ENCODE data around the gene PPP1R14C.

Gene PPP1R14C

GRCh38 chr6:150214310-150214709 lies 71.5 kb downstream of the PPP1R14C start:
- Histone ChIP-seq H2BK5ac (ENCODE audit: low read depth, low read length, poor library complexity) (no peak overlapping the region), H3K79me2 (ENCODE audit: control insufficient read depth, insufficient read depth, low read length, poor library complexity) (no peaks in the 10 kb centered on the region), H3K27ac (ENCODE audit: low read depth, low read length) (no peak overlapping the region), H3K9ac (ENCODE audit: low read length) (no peak overlapping the region), H3K4me2 (ENCODE audit: low read length) (no peak overlapping the region), H3K4me3 (ENCODE audit: low read depth, low read length) (no peak overlapping the region), H3K23ac (ENCODE audit: low read length) (no peak overlapping the region), H3K9me3 (ENCODE audit: insufficient read depth, low read depth, low read length) (no peaks in the 10 kb centered on the region), H2BK120ac (ENCODE audit: insufficient read depth, low read length, poor library complexity) (no peak overlapping the region), H2AFZ (ENCODE audit: insufficient read depth, low read length, poor library complexity) (no peak overlapping the region), H2AK5ac (ENCODE audit: low read length) (no peak overlapping the region), H3K27me3 (ENCODE audit: insufficient read depth, low read length) (peaks cover 7% of the 10 kb centered on the region), H3K4ac (ENCODE audit: low read depth, low read length) (no peak overlapping the region), H4K91ac (ENCODE audit: low read depth, low read length) (no peak overlapping the region), H4K12ac (ENCODE audit: low read depth, low read length) (no peak overlapping the region), H3K18ac (ENCODE audit: low read length) (no peak overlapping the region), H3K79me1 (ENCODE audit: low read length) (no peaks in the 10 kb centered on the region), H3K4me1 (ENCODE audit: control insufficient read depth in 1 of 2, insufficient read depth in 2 of 2, low read length in 2 of 2) (no peaks in the 10 kb centered on the region), H3K14ac (ENCODE audit: low read length) (no peak overlapping the region), H3K36me3 (ENCODE audit: control insufficient read depth in 1 of 2, insufficient read depth in 2 of 2, low read length in 2 of 2) (no peaks in the 10 kb centered on the region), H2BK12ac (ENCODE audit: low read length) (no peak overlapping the region), H4K8ac (ENCODE audit: low read depth, low read length) (no peak overlapping the region)
- DNase-seq: no peak

- DNase-seq: no peak
- Histone ChIP-seq H2AK5ac (ENCODE audit: low read length) (no peak overlapping the region), H3K4ac (ENCODE audit: low read depth, low read length) (no peak overlapping the region), H2BK12ac (ENCODE audit: low read length) (no peak overlapping the region), H4K91ac (ENCODE audit: low read depth, low read length) (no peak overlapping the region), H3K4me3 (ENCODE audit: low read depth, low read length) (no peak overlapping the region), H3K4me1 (ENCODE audit: control insufficient read depth in 1 of 2, insufficient read depth in 2 of 2, low read length in 2 of 2) (peaks cover 0 to 3% of the 10 kb centered on the region in 2 experiments), H3K9ac (ENCODE audit: low read length) (no peak overlapping the region), H3K9me3 (ENCODE audit: insufficient read depth, low read depth, low read length) (no peaks in the 10 kb centered on the region), H3K4me2 (ENCODE audit: low read length) (no peak overlapping the region), H3K23ac (ENCODE audit: low read length) (no peak overlapping the region), H2BK120ac (ENCODE audit: insufficient read depth, low read length, poor library complexity) (no peak overlapping the region), H3K14ac (ENCODE audit: low read length) (no peak overlapping the region), H2AFZ (ENCODE audit: insufficient read depth, low read length, poor library complexity) (no peak overlapping the region), H4K8ac (ENCODE audit: low read depth, low read length) (no peak overlapping the region), H3K79me1 (ENCODE audit: low read length) (no peaks in the 10 kb centered on the region), H4K12ac (ENCODE audit: low read depth, low read length) (no peak overlapping the region), H3K18ac (ENCODE audit: low read length) (no peak overlapping the region), H3K27ac (ENCODE audit: low read depth, low read length) (no peak overlapping the region), H3K36me3 (ENCODE audit: control insufficient read depth in 1 of 2, insufficient read depth in 2 of 2, low read length in 2 of 2) (no peaks in the 10 kb centered on the region), H3K27me3 (ENCODE audit: insufficient read depth, low read length) (no peaks in the 10 kb centered on the region), H2BK5ac (ENCODE audit: low read depth, low read length, poor library complexity) (no peak overlapping the region), H3K79me2 (ENCODE audit: control insufficient read depth, insufficient read depth, low read length, poor library complexity) (no peaks in the 10 kb centered on the region)
- no CpG with 5 or more reads among the region's 6 CpGs for WGBS (ENCODE audit: extremely low coverage, insufficient coverage, insufficient read length)
Observed at GRCh38 chr6:150220634-150221551, 78.0 kb downstream of the PPP1R14C start.

DNA sequence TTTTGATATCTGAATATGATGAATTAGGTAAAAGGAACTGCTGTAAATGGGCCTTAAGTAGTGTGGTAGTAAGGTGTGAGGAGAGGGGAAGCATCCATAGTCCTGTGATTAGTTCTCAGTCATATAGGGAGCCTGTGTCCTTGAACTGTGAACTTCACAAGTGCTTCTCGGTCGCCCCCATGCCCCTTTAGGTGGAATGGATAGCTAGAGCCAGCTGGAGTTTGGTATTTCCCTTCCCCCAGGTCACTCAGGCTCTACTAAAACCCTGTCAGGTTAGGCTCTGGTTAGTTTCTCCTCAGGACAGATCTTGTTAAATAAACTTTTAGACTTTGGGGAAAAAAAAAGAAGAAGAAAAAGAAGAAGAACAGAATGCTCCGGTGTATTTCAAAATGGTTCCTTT lies 82.0 kb downstream of the PPP1R14C start:
- Histone ChIP-seq H3K4me2 (ENCODE audit: low read length) (no peak overlapping the region), H4K8ac (ENCODE audit: low read depth, low read length) (no peak overlapping the region), H2AFZ (ENCODE audit: insufficient read depth, low read length, poor library complexity) (no peak overlapping the region), H3K36me3 (ENCODE audit: control insufficient read depth in 1 of 2, insufficient read depth in 2 of 2, low read length in 2 of 2) (no peaks in the 10 kb centered on the region), H3K18ac (ENCODE audit: low read length) (no peak overlapping the region), H3K27me3 (ENCODE audit: insufficient read depth, low read length) (no peaks in the 10 kb centered on the region), H3K9me3 (ENCODE audit: insufficient read depth, low read depth, low read length) (no peaks in the 10 kb centered on the region), H3K27ac (ENCODE audit: low read depth, low read length) (no peak overlapping the region), H2AK5ac (ENCODE audit: low read length) (no peak overlapping the region), H3K4me3 (ENCODE audit: low read depth, low read length) (no peak overlapping the region), H3K4me1 (ENCODE audit: control insufficient read depth in 1 of 2, insufficient read depth in 2 of 2, low read length in 2 of 2) (peaks cover 0 to 4% of the 10 kb centered on the region in 2 experiments), H2BK5ac (ENCODE audit: low read depth, low read length, poor library complexity) (no peak overlapping the region), H4K12ac (ENCODE audit: low read depth, low read length) (no peak overlapping the region), H3K14ac (ENCODE audit: low read length) (no peak overlapping the region), H3K9ac (ENCODE audit: low read length) (no peak overlapping the region), H3K79me1 (ENCODE audit: low read length) (no peaks in the 10 kb centered on the region), H3K23ac (ENCODE audit: low read length) (no peak overlapping the region), H2BK12ac (ENCODE audit: low read length) (no peak overlapping the region), H3K79me2 (ENCODE audit: control insufficient read depth, insufficient read depth, low read length, poor library complexity) (no peaks in the 10 kb centered on the region), H3K4ac (ENCODE audit: low read depth, low read length) (no peak overlapping the region), H2BK120ac (ENCODE audit: insufficient read depth, low read length, poor library complexity) (no peak overlapping the region), H4K91ac (ENCODE audit: low read depth, low read length) (no peak overlapping the region)
- WGBS (ENCODE audit: extremely low coverage, insufficient coverage, insufficient read length): no CpG with 5 or more reads among the region's 3 CpGs
- DNase-seq: no peak

DNA sequence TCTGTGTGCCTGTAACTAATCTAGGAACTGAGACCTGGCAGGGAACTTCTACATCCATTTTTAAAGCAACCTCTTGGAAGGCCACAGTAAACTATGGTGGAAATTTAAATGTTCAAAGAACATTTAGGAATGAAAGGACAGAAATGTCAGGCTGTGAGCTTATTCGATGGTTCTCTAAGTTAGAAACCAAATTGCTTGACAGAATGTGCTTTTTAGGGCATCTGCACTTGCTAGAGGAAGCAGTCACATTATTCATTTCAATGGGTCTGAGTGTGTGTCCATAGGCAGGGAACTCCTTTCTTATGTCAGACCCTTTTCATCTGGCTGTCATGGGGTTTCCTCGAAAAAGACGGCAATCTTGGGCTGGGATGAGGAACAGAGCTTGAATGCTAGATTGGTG lies 84.4 kb downstream of the PPP1R14C start:
- WGBS (ENCODE audit: extremely low coverage, insufficient coverage, insufficient read length): no CpG with 5 or more reads among the region's 3 CpGs
- Histone ChIP-seq H2AK5ac (ENCODE audit: low read length) (no peak overlapping the region), H3K4me3 (ENCODE audit: low read depth, low read length) (no peak overlapping the region)

More for the DNA sequence above, 84.4 kb downstream of the PPP1R14C start:
- Histone ChIP-seq H3K9me3 (ENCODE audit: insufficient read depth, low read depth, low read length) (no peaks in the 10 kb centered on the region), H3K4ac (ENCODE audit: low read depth, low read length) (no peak overlapping the region), H3K27me3 (ENCODE audit: insufficient read depth, low read length) (no peaks in the 10 kb centered on the region), H4K91ac (ENCODE audit: low read depth, low read length) (no peak overlapping the region), H4K8ac (ENCODE audit: low read depth, low read length) (no peak overlapping the region), H2BK120ac (ENCODE audit: insufficient read depth, low read length, poor library complexity) (no peak overlapping the region), H4K12ac (ENCODE audit: low read depth, low read length) (no peak overlapping the region), H3K23ac (ENCODE audit: low read length) (no peak overlapping the region), H3K14ac (ENCODE audit: low read length) (no peak overlapping the region), H3K4me2 (ENCODE audit: low read length) (no peak overlapping the region), H3K36me3 (ENCODE audit: control insufficient read depth in 1 of 2, insufficient read depth in 2 of 2, low read length in 2 of 2) (no peaks in the 10 kb centered on the region), H2BK5ac (ENCODE audit: low read depth, low read length, poor library complexity) (no peak overlapping the region), H3K4me1 (ENCODE audit: control insufficient read depth in 1 of 2, insufficient read depth in 2 of 2, low read length in 2 of 2) (peaks cover 0 to 9% of the 10 kb centered on the region in 2 experiments), H2BK12ac (ENCODE audit: low read length) (no peak overlapping the region), H3K27ac (ENCODE audit: low read depth, low read length) (no peak overlapping the region), H3K79me1 (ENCODE audit: low read length) (no peaks in the 10 kb centered on the region), H3K18ac (ENCODE audit: low read length) (no peak overlapping the region), H3K79me2 (ENCODE audit: control insufficient read depth, insufficient read depth, low read length, poor library complexity) (no peaks in the 10 kb centered on the region), H3K9ac (ENCODE audit: low read length) (no peak overlapping the region), H2AFZ (ENCODE audit: insufficient read depth, low read length, poor library complexity) (no peak overlapping the region)
- DNase-seq: no peak
